Ovary (tissue), 3 donors: ENCODE results near the gene YAP1.

Experiments
- EP300 ChIP-seq: sonication (generic); formaldehyde crosslinking; IDR thresholded peaks from one replicate; pipeline ENCODE4 v1.6.1; 2017; ENCODE audit warnings: antibody characterized with exemption
- POLR2A ChIP-seq: fragments of 450-650 bp; IDR thresholded peaks from one replicate; pipeline ENCODE4 v1.6.1; 2017; ENCODE audit warnings: antibody characterized with exemption, mild to moderate bottlenecking, moderate library complexity
- TF ChIP-seq, protein P1 (sequence below), 3 donors: fragments of 450-650 bp in 2 of 3; fragments of 200-600 bp in 1 of 3; IDR thresholded peaks; one replicate each; pipeline versions ENCODE4 v1.5.1 to v1.8.0; 2016 to 2022; ENCODE audit warnings: antibody characterized with exemption in 3 of 3, mild to moderate bottlenecking in 1 of 3
- donor health status: DM: no; HTN: no; CAD: no.

DNA sequence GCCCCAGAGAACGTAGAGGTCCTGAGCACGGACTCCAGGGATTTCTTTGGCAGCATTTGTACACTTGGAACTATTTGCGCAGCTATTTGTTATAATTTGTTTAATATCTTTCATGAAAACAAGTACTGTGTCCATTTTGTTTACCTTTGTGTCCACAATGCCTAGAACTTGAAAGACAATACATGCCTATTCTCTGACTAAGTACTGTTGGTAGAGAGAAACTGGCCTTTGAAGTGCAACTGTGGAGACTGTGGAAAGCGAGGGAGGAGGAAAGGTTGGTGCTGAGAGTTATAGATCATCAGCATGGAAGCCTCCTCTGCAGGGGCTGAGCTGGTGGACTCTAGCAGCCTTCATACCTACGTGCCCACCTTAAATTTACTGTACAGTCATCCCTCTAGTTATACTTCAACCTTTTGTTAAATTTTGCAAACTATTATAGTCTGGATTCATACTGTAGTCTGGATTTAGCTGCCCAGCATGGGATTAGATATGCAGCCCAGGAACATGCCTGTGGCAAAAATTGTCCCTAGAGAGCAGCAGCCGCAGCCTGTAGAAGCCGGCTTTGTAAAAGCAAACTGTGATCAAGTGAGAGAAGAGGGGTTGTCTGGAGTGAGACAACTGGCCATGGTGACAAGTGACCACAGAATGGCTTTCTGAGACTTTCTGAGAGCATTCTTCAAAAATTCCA lies 24.2 kb upstream of the YAP1 start:
- TF ChIP-seq, protein P1, sequence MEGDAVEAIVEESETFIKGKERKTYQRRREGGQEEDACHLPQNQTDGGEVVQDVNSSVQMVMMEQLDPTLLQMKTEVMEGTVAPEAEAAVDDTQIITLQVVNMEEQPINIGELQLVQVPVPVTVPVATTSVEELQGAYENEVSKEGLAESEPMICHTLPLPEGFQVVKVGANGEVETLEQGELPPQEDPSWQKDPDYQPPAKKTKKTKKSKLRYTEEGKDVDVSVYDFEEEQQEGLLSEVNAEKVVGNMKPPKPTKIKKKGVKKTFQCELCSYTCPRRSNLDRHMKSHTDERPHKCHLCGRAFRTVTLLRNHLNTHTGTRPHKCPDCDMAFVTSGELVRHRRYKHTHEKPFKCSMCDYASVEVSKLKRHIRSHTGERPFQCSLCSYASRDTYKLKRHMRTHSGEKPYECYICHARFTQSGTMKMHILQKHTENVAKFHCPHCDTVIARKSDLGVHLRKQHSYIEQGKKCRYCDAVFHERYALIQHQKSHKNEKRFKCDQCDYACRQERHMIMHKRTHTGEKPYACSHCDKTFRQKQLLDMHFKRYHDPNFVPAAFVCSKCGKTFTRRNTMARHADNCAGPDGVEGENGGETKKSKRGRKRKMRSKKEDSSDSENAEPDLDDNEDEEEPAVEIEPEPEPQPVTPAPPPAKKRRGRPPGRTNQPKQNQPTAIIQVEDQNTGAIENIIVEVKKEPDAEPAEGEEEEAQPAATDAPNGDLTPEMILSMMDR (IDR thresholded peaks at IDR 0.05), result no peak
- TF ChIP-seq POLR2A (no peak), EP300 (no peak)
